Left lung (tissue), 10 donors: ENCODE data around the gene ITK. TPM values are rescaled to one million over a fixed set of nuclear protein-coding genes. Genes with fewer than 3 reads are reported as not detected.

Experiments used
- ATAC-seq: fragments of 200-7000 bp; cut with Tn5 transposase; one replicate; pipeline ENCODE4 v1.9.1; 2020; ENCODE audit warnings: moderate library complexity
- DNase-seq, 4 donors: peaks; one replicate each; pipeline ENCODE4 v3.0.0-alpha.2; 2013 to 2020
- H3K27ac ChIP-seq, 2 donors: fragments of 200-600 bp; sonication (generic) in 1 of 2; one replicate each; pipeline versions ENCODE4 v1.5.0 to v1.8.0; 2020 to 2021
- H3K27me3 ChIP-seq, 2 donors: fragments of 200-600 bp; sonication (generic) in 1 of 2; one replicate each; pipeline versions ENCODE4 v1.5.0 to v1.8.0; 2020 to 2021
- H3K36me3 ChIP-seq, 2 donors: fragments of 200-600 bp; sonication (generic) in 1 of 2; one replicate each; pipeline versions ENCODE4 v1.5.0 to v1.8.0; 2020 to 2021
- H3K4me1 ChIP-seq, 2 donors: fragments of 200-600 bp; one replicate each; pipeline ENCODE4 v1.8.0; 2021
- H3K4me3 ChIP-seq, 2 donors: fragments of 200-600 bp; sonication (generic) in 1 of 2; one replicate each; pipeline versions ENCODE4 v1.5.0 to v1.8.0; 2020 to 2021; ENCODE audit warnings: mild to moderate bottlenecking in 1 of 2
- H3K9me3 ChIP-seq, 2 donors: fragments of 200-600 bp; sonication (generic) in 1 of 2; one replicate each; pipeline versions ENCODE4 v1.5.0 to v1.8.0; 2020 to 2021
- CTCF ChIP-seq, 2 donors: fragments of 200-600 bp; sonication (generic) in 1 of 2; IDR thresholded peaks; one replicate each; pipeline versions ENCODE4 v1.5.0 to v1.8.0; 2021; ENCODE audit warnings: antibody characterized with exemption in 2 of 2
- intact Hi-C, 2 donors: fragments of 100-400 bp; cut with DNase I; formaldehyde crosslinking; loops; one replicate each; pipeline versions ENCODE4 v1.11.2 to v1.14.2; 2022
- polyA plus RNA-seq, 6 donors: library from polyadenylated mRNA; unstranded; fragments of 120-200 nt; gene quantifications; one replicate each; pipeline ENCODE4 v1.2.1, GENCODE V29; 2013; ENCODE audit not compliant: insufficient read length in 6 of 6
- total RNA-seq, 2 donors: library from RNA; stranded (reverse); fragmentation: NEBNext Ultra II Directional; extraction: Animal tissue kit (Norgen Biotek cat#: 25700); gene quantifications; one replicate each; pipeline ENCODE4 v1.2.1, GENCODE V29; 2021
- donor health status: DM: no; HTN: yes; CAD: no.
- donor health status: DM: no; HTN: no; CAD: no.

The ITK gene
- total and polyA plus RNA-seq, 8 donors = 0.49 to 8.1 (median 1.1) TPM

GRCh38 chr5:157245476-157245875 is 64.8 kb downstream of the ITK start:
- Histone ChIP-seq H3K4me1 (no peaks in the 10 kb centered on the region), H3K9me3 (no peaks in the 10 kb centered on the region), H3K36me3 (no peaks in the 10 kb centered on the region), H3K4me3 (no peak overlapping the region), H3K27me3 (no peaks in the 10 kb centered on the region), H3K27ac (no peak overlapping the region)
- ATAC-seq (peak; percentile 33), DNase-seq (no peak)
- TF ChIP-seq CTCF (IDR thresholded peaks at IDR 0.05) = no peak
- intact Hi-C loops = no loop called here

GRCh38 chr5:157245886-157246285 is 65.2 kb downstream of the ITK start:
- Histone ChIP-seq H3K9me3 (no peaks in the 10 kb centered on the region), H3K27ac (no peak overlapping the region), H3K36me3 (no peaks in the 10 kb centered on the region), H3K4me3 (no peak overlapping the region), H3K4me1 (no peaks in the 10 kb centered on the region), H3K27me3 (no peaks in the 10 kb centered on the region)
- ATAC-seq (no peak), DNase-seq (no peak)
- intact Hi-C loops = no loop called here
- no peak for TF ChIP-seq CTCF (IDR thresholded peaks at IDR 0.05)

- no peak overlapping the region for H3K4me3 ChIP-seq
- TF ChIP-seq CTCF (IDR thresholded peaks at IDR 0.05) = no peak
- DNase-seq (no peak), ATAC-seq (no peak)
- no peaks in the 10 kb centered on the region for H3K36me3 ChIP-seq
- no peak overlapping the region for H3K27ac ChIP-seq
- H3K27me3 ChIP-seq = no peaks in the 10 kb centered on the region
- intact Hi-C loops = no loop called here
- H3K4me1 ChIP-seq = no peaks in the 10 kb centered on the region
- no peaks in the 10 kb centered on the region for H3K9me3 ChIP-seq
These were observed 66.6 kb downstream of the ITK start for GRCh38 chr5:157247267-157247666.

GRCh38 chr5:157248821-157249470 is 68.3 kb downstream of the ITK start:
- intact Hi-C loops = no loop called here
- no peaks in the 10 kb centered on the region for H3K27me3 ChIP-seq
- peak overlapping the region in 1 of 2 donors; percentile 39 for H3K27ac ChIP-seq
- peak in 1 of 4 donors; percentile 47 for DNase-seq
- H3K9me3 ChIP-seq = no peaks in the 10 kb centered on the region
- no peak overlapping the region for H3K4me3 ChIP-seq
- no peaks in the 10 kb centered on the region for H3K36me3 ChIP-seq
- H3K4me1 ChIP-seq = peaks cover 0 to 8% of the 10 kb centered on the region in 2 donors
- TF ChIP-seq CTCF (IDR thresholded peaks at IDR 0.05) = no peak
- peak; percentile 43 for ATAC-seq

GRCh38 chr5:157252711-157253465 is 72.2 kb downstream of the ITK start:
- H3K9me3 ChIP-seq = no peaks in the 10 kb centered on the region
- peak overlapping the region in 1 of 2 donors; percentile 38 for H3K27ac ChIP-seq
- H3K36me3 ChIP-seq = no peaks in the 10 kb centered on the region
- DNase-seq (no peak), ATAC-seq (peak; percentile 57)
- intact Hi-C loops = loop anchor here in 1 of 2 donors (10.0 kb wide), 1 partner anchor 62 kb away; no protein-coding TSS in a partner anchor
- no peak overlapping the region for H3K4me3 ChIP-seq
- TF ChIP-seq CTCF (IDR thresholded peaks at IDR 0.05) = no peak
- peaks cover 0 to 8% of the 10 kb centered on the region in 2 donors for H3K4me1 ChIP-seq
- no peaks in the 10 kb centered on the region for H3K27me3 ChIP-seq
